ENCODE results near the gene ATXN10. TPM values are rescaled to one million over a fixed set of nuclear protein-coding genes. Genes with fewer than 3 reads are reported as not detected.

Gene ATXN10
- total and polyA plus RNA-seq, 2 of the 13 experiments (the other 11 are each of a cell fraction or from before 2014, with no cell fraction given), result 60.1 to 194 TPM

GRCh38 chr22:45871721-45872120, 200.1 kb downstream of the ATXN10 start:
- TF ChIP-seq ZNF383 (CRISPR knock-in tag; IDR thresholded peaks at IDR 0.05; ENCODE audit: borderline replicate concordance) (no peak), KLF9 (CRISPR knock-in tag; IDR thresholded peaks at IDR 0.05; ENCODE audit: low read depth) (no peak), ZNF720 (CRISPR knock-in tag; IDR thresholded peaks at IDR 0.05) (no peak)
- FAIRE-seq (no peak), DNase-seq (ENCODE audit: low spot score) (no peak), ATAC-seq (no peak)
- no peaks in the 10 kb centered on the region for H3K79me2 ChIP-seq (ENCODE audit: insufficient read depth, low read length)
- 84% methylated on average over 6 of the region's 6 CpGs for WGBS (ENCODE audit: low lambda C conversion rate)
- no peaks in the 10 kb centered on the region for H3K4me1 ChIP-seq (ENCODE audit: insufficient read depth, low read length)
- H3K27me3 ChIP-seq (ENCODE audit: control insufficient read depth in 1 of 2, insufficient read depth in 2 of 2, low read length in 2 of 2), result peaks cover 2 to 28% of the 10 kb centered on the region in 2 experiments; a peak in 3 of 5 replicates
- POLR2A ChIA-PET, result no interaction called here
- H3K4me2 ChIP-seq (ENCODE audit: low read depth, low read length), result no peak overlapping the region
- in situ Hi-C loops (cut with HindIII; ENCODE audit: extremely low pct_ligation_motif_present, low pct_unique_long_range_greater_than_20kb), result no loop called here
- intact Hi-C loops (cut with micrococcal nuclease; ENCODE audit: unreplicated experiment), result no loop called here
- CTCF ChIA-PET (ENCODE audit: low intra/inter-chr PET ratio, low total read pairs), result no interaction called here
- no peaks in the 10 kb centered on the region for H3K36me3 ChIP-seq (replicated peaks in 1 of 2; ENCODE audit: control insufficient read depth in 1 of 2, insufficient read depth in 2 of 2, low read length in 2 of 2)
- H3K27ac ChIP-seq (ENCODE audit: extremely low read length, insufficient read depth, low read length), result no peak overlapping the region
- no peak overlapping the region for H3K9ac ChIP-seq (ENCODE audit: insufficient read depth, low read depth, low read length)
- H4K20me1 ChIP-seq (ENCODE audit: insufficient read depth, low read length), result peaks cover 3% of the 10 kb centered on the region; the same call in 1 of the 2 replicates
- no TSS peak for BruUV-seq (replicated peaks)
- H2AFZ ChIP-seq (ENCODE audit: low read length), result no peak overlapping the region
- no peak overlapping the region for H3K4me3 ChIP-seq (replicated peaks in 1 of 3; ENCODE audit: insufficient read depth in 1 of 3, low read depth in 2 of 3, low read length in 3 of 3)
- H3K9me3 ChIP-seq (ENCODE audit: low read length), result no peaks in the 10 kb centered on the region

- ATAC-seq (no peak), FAIRE-seq (no peak), DNase-seq (ENCODE audit: low spot score) (no peak)
- no peaks in the 10 kb centered on the region for H3K36me3 ChIP-seq (replicated peaks in 1 of 2; ENCODE audit: control insufficient read depth in 1 of 2, insufficient read depth in 2 of 2, low read length in 2 of 2)
- intact Hi-C loops (cut with micrococcal nuclease; ENCODE audit: unreplicated experiment), result no loop called here
- H3K27me3 ChIP-seq (ENCODE audit: control insufficient read depth in 1 of 2, insufficient read depth in 2 of 2, low read length in 2 of 2), result peaks cover 3 to 35% of the 10 kb centered on the region in 2 experiments; a peak in 4 of 5 replicates
- no peak overlapping the region for H3K27ac ChIP-seq (ENCODE audit: extremely low read length, insufficient read depth, low read length)
- no peak overlapping the region for H3K9ac ChIP-seq (ENCODE audit: insufficient read depth, low read depth, low read length)
- TF ChIP-seq CSRNP1 (CRISPR knock-in tag; IDR thresholded peaks at IDR 0.05) (no peak), POLR2A (IDR thresholded peaks at IDR 0.05; ENCODE audit: insufficient read depth in 1 of 2, low read depth in 2 of 2, low read length in 2 of 2) (no peak), HOXA9 (CRISPR knock-in tag; IDR thresholded peaks at IDR 0.05; ENCODE audit: borderline replicate concordance) (no peak), DPF2 (CRISPR knock-in tag; IDR thresholded peaks at IDR 0.05; ENCODE audit: borderline replicate concordance, low read depth) (no peak), ZNF530 (CRISPR knock-in tag; IDR thresholded peaks at IDR 0.05; ENCODE audit: low read depth) (no peak), NAIF1 (CRISPR knock-in tag; IDR thresholded peaks at IDR 0.05; ENCODE audit: borderline replicate concordance) (no peak), KDM5A (IDR thresholded peaks at IDR 0.05; ENCODE audit: borderline replicate concordance, low read length) (no peak), GATAD2A (CRISPR knock-in tag; IDR thresholded peaks at IDR 0.05) (no peak), THYN1 (CRISPR knock-in tag; IDR thresholded peaks at IDR 0.05; ENCODE audit: borderline replicate concordance, low read depth) (no peak), RXRA (CRISPR knock-in tag; IDR thresholded peaks at IDR 0.05) (no peak), ZNF282 (IDR thresholded peaks at IDR 0.05; ENCODE audit: partially characterized antibody) (no peak)
- 45% methylated on average over 3 of the region's 3 CpGs for WGBS (ENCODE audit: low lambda C conversion rate)
- H3K79me2 ChIP-seq (ENCODE audit: insufficient read depth, low read length), result no peaks in the 10 kb centered on the region
- no TSS peak for BruUV-seq (replicated peaks)
- ChIA-PET POLR2A (no interaction called here), CTCF (ENCODE audit: low intra/inter-chr PET ratio, low total read pairs) (no interaction called here)
- no peak overlapping the region for H2AFZ ChIP-seq (ENCODE audit: low read length)
- peaks cover 3% of the 10 kb centered on the region; the same call in 1 of the 2 replicates for H4K20me1 ChIP-seq (ENCODE audit: insufficient read depth, low read length)
- no peaks in the 10 kb centered on the region for H3K9me3 ChIP-seq (ENCODE audit: low read length)
- no peak overlapping the region for H3K4me2 ChIP-seq (ENCODE audit: low read depth, low read length)
- H3K4me1 ChIP-seq (ENCODE audit: insufficient read depth, low read length), result no peaks in the 10 kb centered on the region
- in situ Hi-C loops (cut with HindIII; ENCODE audit: extremely low pct_ligation_motif_present, low pct_unique_long_range_greater_than_20kb), result no loop called here
- no peak overlapping the region for H3K4me3 ChIP-seq (replicated peaks in 1 of 3; ENCODE audit: insufficient read depth in 1 of 3, low read depth in 2 of 3, low read length in 3 of 3)
These were observed 201.1 kb downstream of the ATXN10 start for GRCh38 chr22:45872659-45873263.

All from HepG2 (cell line).